Stimulated activated naive CD8-positive, alpha-beta T cell treated with anti-CD3 and anti-CD28 coated beads, Interleukin-15, Interleukin-2, amounts not matched to agents 100 U/mL and 50 U/mL, for 24 hours (primary cell): ENCODE results near the gene PTPRK.

Source experiments
- ATAC-seq: fragments of 150-1000 bp; cut with Tn5 transposase; one replicate; pipeline ENCODE4 v1.10.0; 2021
- DNase-seq: peaks from one replicate; pipeline ENCODE4 v3.0.0; 2021

PTPRK gene

DNA sequence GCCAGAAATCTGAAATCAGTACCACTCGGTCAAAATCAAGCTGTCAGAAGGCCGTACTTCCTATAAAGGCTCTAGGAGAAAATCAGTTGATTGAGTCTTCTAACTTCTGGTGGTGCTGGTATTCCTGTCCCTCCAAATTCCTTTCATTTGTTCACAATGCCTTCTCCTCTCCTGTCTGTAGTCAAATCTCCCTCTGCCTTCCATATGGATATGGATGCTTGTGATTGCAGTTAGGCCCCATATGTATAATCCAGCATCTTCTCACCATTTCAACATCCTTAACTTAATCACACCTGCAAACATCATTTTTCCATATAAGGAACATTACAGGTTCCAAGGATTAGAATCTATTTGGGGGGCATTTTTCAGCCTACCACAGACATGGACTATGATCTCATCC lies 331.7 kb downstream of the PTPRK start:
- DNase-seq (no peak), ATAC-seq (no peak)

- DNase-seq: no peak
- no peak for ATAC-seq
Measured at GRCh38 chr6:128186729-128187128, 333.7 kb downstream of the PTPRK start.

- DNase-seq (no peak), ATAC-seq (no peak)
Measured at GRCh38 chr6:128179876-128180438, 340.4 kb downstream of the PTPRK start.

DNA sequence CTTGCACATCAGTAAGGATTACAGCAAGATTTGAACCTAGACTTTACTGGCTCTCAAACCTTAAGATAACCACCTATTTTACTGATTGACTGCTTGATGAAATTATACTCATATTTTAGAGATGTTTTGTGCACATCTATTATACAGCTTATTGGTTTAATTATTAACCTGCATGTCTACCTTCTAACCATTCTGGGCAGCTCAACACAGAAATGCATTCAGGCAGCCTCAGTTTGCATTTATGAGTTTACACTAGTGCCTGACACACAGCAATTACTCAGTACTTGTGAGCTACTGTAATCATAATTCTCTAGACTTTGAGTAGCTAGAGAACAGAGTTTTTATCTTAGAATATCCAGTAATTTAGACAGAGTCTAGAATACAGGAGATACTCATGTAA lies 345.7 kb downstream of the PTPRK start:
- no peak for DNase-seq
- no peak for ATAC-seq

GRCh38 chr6:128172752-128173682 lies 347.4 kb downstream of the PTPRK start:
- DNase-seq: no peak

GRCh38 chr6:128172081-128172480 lies 348.3 kb downstream of the PTPRK start:
- ATAC-seq: no peak
- DNase-seq: no peak

More at GRCh38 chr6:128172752-128173682, 347.4 kb downstream of the PTPRK start:
- ATAC-seq: no peak

GRCh38 chr6:128171182-128171581 lies 349.2 kb downstream of the PTPRK start:
- ATAC-seq: no peak
- no peak for DNase-seq

DNA sequence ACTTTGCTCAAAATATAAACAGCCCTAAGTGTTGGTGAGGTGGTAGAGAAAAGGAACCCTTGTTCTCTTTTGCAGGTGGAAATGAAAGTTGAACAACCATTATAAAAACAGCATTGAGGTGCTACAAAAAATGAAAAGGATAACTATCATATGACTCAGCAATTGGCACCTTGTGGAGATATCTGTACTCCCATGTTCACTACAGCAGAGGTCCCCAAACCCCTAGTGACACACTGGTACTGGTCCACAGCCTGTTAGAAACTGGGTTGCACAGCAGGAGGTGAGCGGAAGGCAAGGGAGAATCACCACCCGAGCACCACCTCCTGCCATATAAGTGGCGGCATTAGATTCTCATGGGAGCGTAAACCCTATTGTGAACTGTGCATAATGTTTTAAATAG lies 352.2 kb downstream of the PTPRK start:
- no peak for ATAC-seq
- DNase-seq: no peak

DNA sequence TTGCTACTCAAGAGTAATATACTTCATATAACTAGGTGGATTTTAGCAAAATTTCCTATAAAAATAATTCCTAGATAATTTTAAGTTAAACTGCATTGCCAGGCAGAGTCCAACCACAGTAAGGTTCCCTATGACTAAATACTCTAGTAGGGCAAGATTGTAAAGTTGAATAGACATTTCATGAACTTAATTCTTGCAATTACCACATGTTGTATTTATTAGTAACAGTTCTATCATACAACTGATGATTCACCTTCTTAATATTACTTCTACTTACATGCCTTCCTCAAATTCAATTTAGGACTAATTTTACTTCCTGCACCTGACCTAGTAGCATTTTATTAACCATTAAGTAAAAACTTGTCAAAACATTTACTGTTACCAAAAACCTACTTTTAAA lies 352.8 kb downstream of the PTPRK start:
- no peak for ATAC-seq
- DNase-seq: no peak

DNA sequence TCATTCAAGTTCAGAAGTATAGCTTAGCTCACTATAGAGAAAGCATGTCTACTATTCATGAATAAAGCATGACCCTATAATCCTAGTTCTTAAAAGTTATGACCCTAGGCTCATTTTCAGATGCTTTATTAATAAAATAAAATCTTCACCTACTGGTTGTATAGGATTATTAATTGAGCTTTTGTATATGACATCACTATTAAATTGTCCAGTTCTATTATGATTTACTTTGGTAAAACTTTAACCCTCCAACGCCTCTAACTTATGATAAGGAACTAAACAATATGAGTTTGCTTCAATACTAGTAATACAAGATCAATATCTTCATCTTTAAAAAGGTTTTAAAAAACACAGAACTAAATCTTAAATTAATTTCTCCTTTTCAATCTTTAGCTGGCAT lies 356.1 kb downstream of the PTPRK start:
- ATAC-seq (no peak), DNase-seq (no peak)

- no peak for DNase-seq
- ATAC-seq: no peak
Measured at GRCh38 chr6:128162423-128162822, 358.0 kb downstream of the PTPRK start.

GRCh38 chr6:128161839-128162238 lies 358.6 kb downstream of the PTPRK start:
- no peak for ATAC-seq
- DNase-seq: no peak

GRCh38 chr6:128161263-128161662 lies 359.1 kb downstream of the PTPRK start:
- no peak for ATAC-seq
- no peak for DNase-seq

DNA sequence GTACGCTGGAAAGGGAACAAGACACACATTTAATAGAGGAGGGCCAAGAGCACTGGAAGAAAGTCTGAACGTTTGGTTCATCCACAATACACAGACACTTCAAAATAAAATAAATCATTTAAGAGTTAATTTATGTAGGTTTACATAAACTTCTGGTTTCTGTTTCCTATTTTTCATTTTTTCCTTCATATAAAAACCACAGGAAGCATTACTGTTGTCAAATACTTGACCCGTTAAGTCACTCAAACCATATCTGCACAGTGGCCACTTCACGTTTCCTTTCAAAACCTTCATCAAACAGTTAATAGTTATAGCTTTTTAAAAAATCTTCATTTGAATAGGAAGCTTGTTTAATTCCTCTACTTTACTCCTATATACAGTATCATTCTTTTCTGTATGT lies 361.9 kb downstream of the PTPRK start:
- DNase-seq: no peak
- ATAC-seq: no peak

- ATAC-seq: no peak
- no peak for DNase-seq
Measured at GRCh38 chr6:128156321-128157111, 363.9 kb downstream of the PTPRK start.

GRCh38 chr6:128155826-128156225 lies 364.6 kb downstream of the PTPRK start:
- DNase-seq (no peak), ATAC-seq (no peak)

DNA sequence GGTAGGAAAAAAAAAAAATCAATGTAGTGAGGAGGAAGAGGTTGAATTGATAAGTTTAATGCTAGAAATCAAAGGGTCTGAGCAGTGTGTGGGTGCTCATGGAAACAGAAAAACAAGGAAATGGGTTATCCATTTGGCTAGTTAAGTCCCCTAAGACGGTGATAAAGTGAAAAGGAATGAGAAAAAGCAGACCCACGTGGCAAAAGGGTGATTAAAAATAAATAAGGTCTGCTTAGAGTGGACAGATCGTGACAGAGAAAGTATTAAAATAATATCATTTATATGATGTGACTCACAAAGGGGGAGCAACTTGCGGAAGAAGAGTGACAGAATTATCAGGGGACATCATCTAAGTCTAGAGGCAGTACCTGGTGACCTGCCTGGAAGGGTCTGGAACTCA lies 367.8 kb downstream of the PTPRK start:
- DNase-seq: no peak
- no peak for ATAC-seq

GRCh38 chr6:128150376-128150775 lies 370.0 kb downstream of the PTPRK start:
- DNase-seq (no peak), ATAC-seq (no peak)

DNA sequence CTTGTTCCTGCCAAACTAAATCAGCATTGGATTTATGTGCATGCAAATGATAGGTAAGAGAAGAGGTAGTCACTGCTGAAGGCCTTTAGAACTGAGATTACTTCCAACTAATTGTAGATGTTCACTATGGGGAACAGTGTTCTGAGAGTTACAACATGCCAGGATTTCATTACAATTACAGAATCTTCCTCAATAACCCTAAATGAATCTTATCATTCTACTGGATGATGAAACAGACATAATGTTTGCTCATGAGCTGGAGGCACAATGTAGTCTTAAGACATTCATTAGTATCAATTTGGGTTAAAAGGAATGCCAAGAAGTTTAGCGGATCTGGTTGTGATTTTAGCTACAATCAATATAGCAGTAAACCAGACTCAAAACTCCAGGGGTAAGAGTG lies 370.6 kb downstream of the PTPRK start:
- DNase-seq (no peak), ATAC-seq (no peak)

- no peak for DNase-seq
- no peak for ATAC-seq
Measured at GRCh38 chr6:128144320-128144719, 376.1 kb downstream of the PTPRK start.

DNA sequence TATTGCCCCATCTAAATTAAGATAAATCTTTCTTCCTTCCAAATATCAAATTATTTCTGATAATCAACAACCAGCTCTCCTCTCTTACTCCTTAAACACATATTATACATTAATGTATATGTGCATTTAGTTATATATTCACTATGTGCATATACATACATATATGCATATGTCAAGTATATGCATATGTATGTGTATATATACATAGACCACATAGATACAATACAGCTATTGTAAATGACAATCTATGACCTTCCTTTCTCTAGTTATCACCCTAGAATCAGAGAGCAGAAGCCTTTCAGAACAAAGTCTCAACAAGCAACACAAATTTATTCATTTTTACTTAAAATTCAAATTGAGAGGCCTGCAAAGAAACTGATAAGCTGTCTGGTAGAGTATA lies 378.5 kb downstream of the PTPRK start:
- DNase-seq (no peak), ATAC-seq (no peak)

DNA sequence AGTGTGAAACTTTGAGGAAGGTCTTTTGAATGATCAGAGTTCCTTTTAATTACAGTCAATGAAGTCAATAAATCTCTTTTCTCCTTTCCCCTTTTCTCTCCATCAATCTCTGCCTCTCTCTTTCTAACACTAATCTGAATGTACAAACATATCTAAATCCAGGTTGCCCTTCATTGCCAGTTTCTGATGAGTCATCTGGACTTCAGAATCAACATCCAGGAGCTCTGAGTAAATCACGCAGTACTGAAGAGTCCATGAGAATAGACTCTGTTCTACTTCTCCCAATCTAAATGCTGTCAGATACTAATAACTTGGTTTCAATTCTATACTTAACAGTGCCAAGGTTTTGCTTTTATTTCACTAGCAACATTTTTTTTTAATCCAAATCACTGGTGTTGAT lies 380.9 kb downstream of the PTPRK start:
- DNase-seq: no peak
- ATAC-seq: no peak

DNA sequence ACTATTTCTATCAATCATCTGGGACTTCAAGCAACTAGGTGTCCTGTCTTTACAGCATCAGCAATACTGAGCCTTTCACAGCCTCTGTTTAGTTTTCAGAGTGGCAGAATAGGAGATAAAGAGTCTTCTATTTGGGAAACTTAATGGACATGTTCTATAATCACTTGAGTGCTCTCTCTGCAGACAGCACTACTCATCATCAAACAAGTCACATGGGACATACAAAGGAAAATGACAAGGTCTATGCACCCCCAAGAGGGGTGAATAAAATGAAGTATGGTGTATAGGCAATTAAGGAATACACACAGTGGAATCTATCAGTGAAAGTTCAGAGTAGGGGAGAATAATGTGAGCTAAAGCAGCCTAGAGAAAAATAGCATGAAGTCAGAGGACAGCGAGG lies 381.7 kb downstream of the PTPRK start:
- ATAC-seq (no peak), DNase-seq (no peak)
